ENCODE measurements around the gene NETO2.

DNA sequence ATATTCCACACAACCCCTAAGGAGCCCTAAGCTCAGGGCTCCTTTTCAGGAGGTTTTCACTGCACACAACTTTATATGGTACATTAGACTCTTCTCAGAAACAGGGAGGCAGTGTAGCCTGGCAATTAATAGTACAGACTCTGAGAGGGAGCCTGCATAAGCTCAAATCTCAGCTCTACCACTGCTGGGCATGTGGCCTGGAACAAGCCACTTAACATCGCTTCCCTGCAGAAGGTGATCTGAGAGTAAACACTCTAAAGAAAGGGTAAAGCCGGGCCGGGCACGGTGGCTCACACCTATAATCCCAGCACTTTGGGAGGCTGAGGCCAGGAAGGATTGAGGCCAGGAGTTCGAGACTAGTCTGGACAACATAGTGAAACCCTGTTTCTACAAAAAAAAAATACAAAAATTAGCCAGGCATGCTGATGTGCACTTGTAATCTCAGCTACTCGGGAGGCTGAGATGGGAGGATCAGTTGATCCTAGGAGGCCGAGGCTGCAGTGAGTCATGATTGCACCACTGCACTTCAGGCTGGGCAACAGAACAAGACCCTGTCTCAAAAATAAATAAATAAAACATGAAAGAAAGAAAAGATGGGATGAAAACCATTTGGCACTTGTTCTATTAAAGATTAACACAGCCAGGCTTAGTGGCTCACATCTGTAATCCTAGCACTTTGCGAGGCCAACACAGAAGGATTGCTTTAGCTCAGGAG is 99.6 kb downstream of the NETO2 start:
- TF ChIP-seq EZH2 (IDR thresholded peaks at IDR 0.05; ENCODE audit: low read length, missing control alignments) = no peak
- TF ChIP-seq, protein P1, sequence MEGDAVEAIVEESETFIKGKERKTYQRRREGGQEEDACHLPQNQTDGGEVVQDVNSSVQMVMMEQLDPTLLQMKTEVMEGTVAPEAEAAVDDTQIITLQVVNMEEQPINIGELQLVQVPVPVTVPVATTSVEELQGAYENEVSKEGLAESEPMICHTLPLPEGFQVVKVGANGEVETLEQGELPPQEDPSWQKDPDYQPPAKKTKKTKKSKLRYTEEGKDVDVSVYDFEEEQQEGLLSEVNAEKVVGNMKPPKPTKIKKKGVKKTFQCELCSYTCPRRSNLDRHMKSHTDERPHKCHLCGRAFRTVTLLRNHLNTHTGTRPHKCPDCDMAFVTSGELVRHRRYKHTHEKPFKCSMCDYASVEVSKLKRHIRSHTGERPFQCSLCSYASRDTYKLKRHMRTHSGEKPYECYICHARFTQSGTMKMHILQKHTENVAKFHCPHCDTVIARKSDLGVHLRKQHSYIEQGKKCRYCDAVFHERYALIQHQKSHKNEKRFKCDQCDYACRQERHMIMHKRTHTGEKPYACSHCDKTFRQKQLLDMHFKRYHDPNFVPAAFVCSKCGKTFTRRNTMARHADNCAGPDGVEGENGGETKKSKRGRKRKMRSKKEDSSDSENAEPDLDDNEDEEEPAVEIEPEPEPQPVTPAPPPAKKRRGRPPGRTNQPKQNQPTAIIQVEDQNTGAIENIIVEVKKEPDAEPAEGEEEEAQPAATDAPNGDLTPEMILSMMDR (conservative IDR thresholded peaks at IDR 0.05 in 1 of 2, IDR thresholded peaks at IDR 0.05 in 1 of 2; ENCODE audit: low read depth in 1 of 2, low read length in 2 of 2) = no peak
